Testis (tissue), 2 donors: ENCODE results near the gene SSRP1.

Experiments
- CTCF ChIP-seq, 3 experiments: fragments of 450-650 bp in 2 of 3; fragments of 200-600 bp in 1 of 3; sonication (generic) in 1 of 3; IDR thresholded peaks; one replicate each; pipeline ENCODE4 v1.5.1; 2016 to 2019; ENCODE audit warnings: antibody characterized with exemption in 3 of 3, mild to moderate bottlenecking in 2 of 3, moderate library complexity in 1 of 3
- POLR2A ChIP-seq: fragments of 450-650 bp; IDR thresholded peaks from one replicate; pipeline ENCODE4 v1.6.1; 2017; ENCODE audit warnings: antibody characterized with exemption, mild to moderate bottlenecking, moderate library complexity

- TF ChIP-seq POLR2A, result no peak
- TF ChIP-seq CTCF (IDR thresholded peaks at IDR 0.05), result no peak
Measured at GRCh38 chr11:57310091-57310490, 25.6 kb downstream of the SSRP1 start.
